OCI-LY3 (cell line): ENCODE data around the gene PTPRJ.

Experiments used
- H2AFZ ChIP-seq: fragments of 200-600, 300-600 bp; shearing (Covaris generic); 2 replicates; pipeline ENCODE4 v1.6.0; 2014; ENCODE audit warnings: antibody characterized with exemption, low read depth, low read length
- H3K27ac ChIP-seq: fragments of 200-600, 300-600 bp; sonication (generic); 2 replicates; pipeline ENCODE4 v1.5.1; 2014; ENCODE audit warnings: mild to moderate bottlenecking, low read length, moderate library complexity, mixed read lengths
- H3K27me3 ChIP-seq: fragments of 200-600, 300-600 bp; sonication (generic); 2 replicates; pipeline ENCODE4 v1.6.1; 2014; ENCODE audit warnings: low read depth, low read length, mixed read lengths
- H3K36me3 ChIP-seq: fragments of 200-600, 300-600 bp; sonication (generic); replicated peaks from 2 replicates; pipeline ENCODE3; 2014; ENCODE audit warnings: low read depth, low read length, mixed read lengths
- H3K4me1 ChIP-seq: fragments of 300-600, 200-600 bp; sonication (generic); 2 replicates; pipeline ENCODE4 v1.6.1; 2014; ENCODE audit warnings: low read length, mixed read lengths
- H3K4me2 ChIP-seq: fragments of 200-600, 300-600 bp; sonication (generic); 2 replicates; pipeline ENCODE4 v1.6.1; 2014; ENCODE audit warnings: low read length, mixed read lengths
- H3K4me3 ChIP-seq: fragments of 300-600, 200-600 bp; sonication (generic); 2 replicates; pipeline ENCODE4 v1.5.1; 2014; ENCODE audit warnings: antibody characterized with exemption, mild to moderate bottlenecking, low read length, moderate library complexity
- H3K79me2 ChIP-seq: fragments of 300-600, 200-600 bp; shearing (Covaris generic); 2 replicates; pipeline ENCODE4 v1.6.1; 2014; ENCODE audit warnings: mild to moderate bottlenecking, low read length, mixed read lengths
- H3K9ac ChIP-seq: fragments of 300-600, 200-600 bp; shearing (Covaris generic); 2 replicates; pipeline ENCODE4 v1.6.0; 2014; ENCODE audit warnings: mild to moderate bottlenecking, low read length, moderate library complexity
- H3K9me3 ChIP-seq: fragments of 200-600, 300-600 bp; shearing (Covaris generic); 2 replicates; pipeline ENCODE4 v1.6.1; 2014; ENCODE audit warnings: low read length, mixed read lengths; ENCODE audit not compliant: insufficient read depth
- H4K20me1 ChIP-seq: fragments of 200-600, 300-600 bp; sonication (generic); 2 replicates; pipeline ENCODE4 v1.6.1; 2016; ENCODE audit warnings: low read length, mixed read lengths; ENCODE audit not compliant: insufficient read depth
- CTCF ChIP-seq: fragments of 200-600, 300-600 bp; sonication (generic); IDR thresholded peaks from 2 replicates; pipeline ENCODE4 v1.5.1; 2014; ENCODE audit warnings: antibody characterized with exemption, low read length, low read depth
- EZH2phosphoT487 ChIP-seq: fragments of 200-600 bp; shearing (Covaris generic); IDR thresholded peaks from 2 replicates; pipeline ENCODE4 v1.6.1; 2018; ENCODE audit warnings: antibody characterized with exemption, mixed run types, low read depth

Gene PTPRJ

GRCh38 chr11:48032721-48033120 is 52.4 kb downstream of the PTPRJ start:
- H3K9ac ChIP-seq = peak overlapping the region; percentile 64
- H3K27ac ChIP-seq = peak overlapping the region; percentile 90
- H2AFZ ChIP-seq = no peak overlapping the region
- peak overlapping the region; percentile 98 for H3K4me2 ChIP-seq
- peaks cover 50% of the 10 kb centered on the region for H3K36me3 ChIP-seq
- TF ChIP-seq CTCF (no peak), EZH2phosphoT487 (no peak)
- H3K4me3 ChIP-seq = peak overlapping the region; percentile 74
- H3K27me3 ChIP-seq = no peaks in the 10 kb centered on the region
- peaks cover 95% of the 10 kb centered on the region for H3K79me2 ChIP-seq
- no peaks in the 10 kb centered on the region for H3K9me3 ChIP-seq
- peaks cover 87% of the 10 kb centered on the region for H4K20me1 ChIP-seq
- H3K4me1 ChIP-seq = peaks cover 77% of the 10 kb centered on the region

- H3K9ac ChIP-seq = no peak overlapping the region
- no peaks in the 10 kb centered on the region for H3K9me3 ChIP-seq
- peaks cover 84% of the 10 kb centered on the region for H4K20me1 ChIP-seq
- peaks cover 93% of the 10 kb centered on the region for H3K79me2 ChIP-seq
- H3K4me3 ChIP-seq = no peak overlapping the region
- no peak overlapping the region for H2AFZ ChIP-seq
- H3K27me3 ChIP-seq = no peaks in the 10 kb centered on the region
- peak overlapping the region; percentile 98 for H3K4me2 ChIP-seq
- no peak for TF ChIP-seq CTCF
- TF ChIP-seq EZH2phosphoT487 = no peak
- no peak overlapping the region for H3K27ac ChIP-seq
- H3K36me3 ChIP-seq = peaks cover 49% of the 10 kb centered on the region
- H3K4me1 ChIP-seq = peaks cover 73% of the 10 kb centered on the region
Measured at GRCh38 chr11:48033918-48034341, 53.6 kb downstream of the PTPRJ start.

GRCh38 chr11:48034926-48035871 is 54.8 kb downstream of the PTPRJ start:
- Histone ChIP-seq H3K9ac (no peak overlapping the region), H3K9me3 (no peaks in the 10 kb centered on the region), H2AFZ (no peak overlapping the region), H4K20me1 (peaks cover 81% of the 10 kb centered on the region), H3K36me3 (peaks cover 47% of the 10 kb centered on the region), H3K79me2 (peaks cover 93% of the 10 kb centered on the region), H3K4me1 (peaks cover 61% of the 10 kb centered on the region), H3K4me2 (no peak overlapping the region), H3K27me3 (no peaks in the 10 kb centered on the region), H3K4me3 (no peak overlapping the region), H3K27ac (no peak overlapping the region)
- TF ChIP-seq CTCF (no peak), EZH2phosphoT487 (no peak)

GRCh38 chr11:48036011-48036410 is 55.7 kb downstream of the PTPRJ start:
- Histone ChIP-seq H4K20me1 (peaks cover 81% of the 10 kb centered on the region), H2AFZ (no peak overlapping the region), H3K9ac (no peak overlapping the region), H3K36me3 (peaks cover 48% of the 10 kb centered on the region), H3K9me3 (no peaks in the 10 kb centered on the region), H3K79me2 (peaks cover 92% of the 10 kb centered on the region), H3K4me1 (peaks cover 57% of the 10 kb centered on the region), H3K4me3 (no peak overlapping the region), H3K27me3 (no peaks in the 10 kb centered on the region), H3K4me2 (no peak overlapping the region), H3K27ac (no peak overlapping the region)
- TF ChIP-seq CTCF (no peak), EZH2phosphoT487 (no peak)
